Activated T-cell treated with anti-CD3 and anti-CD28 coated beads, Interleukin-2, amount 50 U/mL, for 4 hours (primary cell): Measurements from ENCODE around the gene KCNQ2. TPM values are rescaled to one million over a fixed set of nuclear protein-coding genes. Genes with fewer than 3 reads are reported as not detected.

Source experiments
- ATAC-seq, 2 donors: fragments of 200-7000 bp; cut with Tn5 transposase; one replicate each; pipeline ENCODE4 v1.10.0; 2021
- DNase-seq: peaks from one replicate; pipeline ENCODE4 v3.0.0-alpha.2; 2020
- H3K27me3 Mint-ChIP-seq: one replicate; pipeline ENCODE4 v1.8.0; 2021; ENCODE audit warnings: low read depth, mixed read lengths
- H3K36me3 Mint-ChIP-seq: one replicate; pipeline ENCODE4 v1.8.0; 2022; ENCODE audit warnings: mixed read lengths; ENCODE audit not compliant: insufficient read depth
- H3K4me1 Mint-ChIP-seq: one replicate; pipeline ENCODE4 v1.8.0; 2021; ENCODE audit warnings: low read depth, mixed read lengths
- H3K4me3 Mint-ChIP-seq: one replicate; pipeline ENCODE4 v1.8.0; 2021; ENCODE audit warnings: mild to moderate bottlenecking, moderate library complexity, mixed read lengths
- H3K9me3 Mint-ChIP-seq: one replicate; pipeline ENCODE4 v1.8.0; 2021; ENCODE audit warnings: mixed read lengths
- total RNA-seq, 3 donors: library from RNA; stranded (reverse); gene quantifications; one replicate each; pipeline ENCODE4 v1.2.1, GENCODE V29; 2021

Gene KCNQ2
- total RNA-seq, 3 donors from 2014 or later = not detected

- H3K27me3 Mint-ChIP-seq = peaks cover 1% of the 10 kb centered on the region
- DNase-seq = no peak
- ATAC-seq = no peak
- no peak overlapping the region for H3K4me3 Mint-ChIP-seq
- peaks cover 4% of the 10 kb centered on the region for H3K9me3 Mint-ChIP-seq
- no peaks in the 10 kb centered on the region for H3K4me1 Mint-ChIP-seq
- H3K36me3 Mint-ChIP-seq = no peaks in the 10 kb centered on the region
These were observed 121.7 kb downstream of the KCNQ2 start for GRCh38 chr20:63350597-63351325.

Other genes starting within 250 kb of the KCNQ2 start
- not detected for gene BIRC7, start 236.8 kb downstream of the KCNQ2 start, total RNA-seq
- gene NKAIN4, start 218.2 kb downstream of the KCNQ2 start, total RNA-seq = not detected
- gene ARFGAP1, start 199.8 kb downstream of the KCNQ2 start, total RNA-seq = 100 to 1,000 TPM; 110 to 112 (median 110) TPM
- gene COL20A1, start 179.5 kb downstream of the KCNQ2 start, total RNA-seq = not detected
- not detected for gene CHRNA4, start 111.3 kb downstream of the KCNQ2 start, total RNA-seq
- under 1 TPM; 0.63 to 0.96 (median 0.74) TPM for gene EEF1A2, start 26.4 kb upstream of the KCNQ2 start, total RNA-seq
- gene PPDPF, start 48.1 kb upstream of the KCNQ2 start, total RNA-seq = 100 to 1,000 TPM; 137 to 171 (median 165) TPM
- gene PTK6, start 64.7 kb upstream of the KCNQ2 start, total RNA-seq = under 1 TPM; 0.13 to 0.21 (median 0.16) TPM
- not detected for gene SRMS, start 75.1 kb upstream of the KCNQ2 start, total RNA-seq
- under 1 TPM; 0.13 to 0.19 (median 0.18) TPM for gene FNDC11, start 81.5 kb upstream of the KCNQ2 start, total RNA-seq
- gene HELZ2, start 101.6 kb upstream of the KCNQ2 start, total RNA-seq = 10 to 100 TPM in 1 of 3 donors, 1 to 10 TPM in 2; 7.4 to 11.9 (median 7.8) TPM
- 10 to 100 TPM; 14.6 to 16.1 (median 15.1) TPM for gene GMEB2, start 154.4 kb upstream of the KCNQ2 start, total RNA-seq
- gene STMN3, start 180.8 kb upstream of the KCNQ2 start, total RNA-seq = 10 to 100 TPM; 11.4 to 16.2 (median 12.4) TPM
- gene RTEL1, start 185.7 kb upstream of the KCNQ2 start, total RNA-seq = 10 to 100 TPM; 50.6 to 67.7 (median 62.3) TPM
- gene TNFRSF6B, start 224.0 kb upstream of the KCNQ2 start, total RNA-seq = under 1 TPM in 1 of 3 donors, not detected in 2; 0.47 TPM
- 10 to 100 TPM; 62.1 to 67.1 (median 63.5) TPM for gene ARFRP1, start 235.3 kb upstream of the KCNQ2 start, total RNA-seq
- 10 to 100 TPM; 38.1 to 43.9 (median 42.0) TPM for gene ZGPAT, start 235.4 kb upstream of the KCNQ2 start, total RNA-seq